Caco-2 (cell line): ENCODE measurements around the gene TTC36. TPM values are rescaled to one million over a fixed set of nuclear protein-coding genes. Genes with fewer than 3 reads are reported as not detected.

Experiments used
- BruUV-seq: library from RNA; stranded (reverse); fragments of 400-500 nt; replicated peaks from 2 replicates; lab custom pipeline; 2021; lab: Mats Ljungman, UMichigan
- CTCF ChIA-PET: fragments of 300-600 bp; sonication (Branson Sonifier 250); formaldehyde crosslinking; loops from one replicate; lab custom pipeline; 2022; ENCODE audit warnings: antibody characterized with exemption; lab: Charles Lee
- POLR2A ChIA-PET: fragments of 300-600 bp; sonication (Branson Sonifier 250); formaldehyde crosslinking; loops from one replicate; lab custom pipeline; 2022; ENCODE audit warnings: antibody characterized with exemption; lab: Charles Lee
- DNase-seq, 2 experiments: peaks; one replicate each; pipeline versions ENCODE4 v3.0.0 to v3.0.0-alpha.2; 2020 to 2022
- H3K27me3 ChIP-seq: replicated peaks from 2 replicates; pipeline ENCODE4 v1.6.0; 2011; ENCODE audit warnings: low read length; ENCODE audit not compliant: control insufficient read depth, insufficient read depth
- H3K36me3 ChIP-seq: 2 replicates; pipeline ENCODE4 v1.5.1; 2011; ENCODE audit warnings: low read length; ENCODE audit not compliant: control insufficient read depth, insufficient read depth
- H3K4me1 ChIP-seq: fragments of 250-450 bp; sonication (Bioruptor Pico); 2 replicates; pipeline ENCODE4 v1.5.1; 2020; ENCODE audit warnings: mild to moderate bottlenecking
- H3K4me3 ChIP-seq: 2 replicates; pipeline ENCODE4 v1.5.1; 2011; ENCODE audit warnings: low read depth, mild to moderate bottlenecking, control low read depth, low read length
- H3K9me3 ChIP-seq: fragments of 250-450 bp; sonication (Bioruptor Pico); 2 replicates; pipeline ENCODE4 v1.5.1; 2020; ENCODE audit warnings: mild to moderate bottlenecking, moderate library complexity
- H3K27ac Mint-ChIP-seq: one replicate; pipeline ENCODE4 v1.8.0; 2022; ENCODE audit warnings: mixed read lengths; ENCODE audit not compliant: unreplicated experiment
- H3K27me3 Mint-ChIP-seq: one replicate; pipeline ENCODE4 v1.8.0; 2022; ENCODE audit warnings: mixed read lengths; ENCODE audit not compliant: insufficient read depth, unreplicated experiment
- H3K36me3 Mint-ChIP-seq: one replicate; pipeline ENCODE4 v1.8.0; 2022; ENCODE audit warnings: mild to moderate bottlenecking, mixed read lengths; ENCODE audit not compliant: insufficient read depth, unreplicated experiment
- H3K4me1 Mint-ChIP-seq: one replicate; pipeline ENCODE4 v1.8.0; 2022; ENCODE audit warnings: low read depth, mixed read lengths; ENCODE audit not compliant: unreplicated experiment
- H3K4me3 Mint-ChIP-seq: one replicate; pipeline ENCODE4 v1.8.0; 2022; ENCODE audit warnings: mild to moderate bottlenecking, moderate library complexity, mixed read lengths; ENCODE audit not compliant: unreplicated experiment
- H3K9me3 Mint-ChIP-seq: one replicate; pipeline ENCODE4 v1.8.0; 2022; ENCODE audit warnings: mixed read lengths; ENCODE audit not compliant: unreplicated experiment
- CTCF ChIP-seq, 2 experiments: fragments of 200-600 bp in 1 of 2; IDR thresholded peaks; 1 replicate in 1 of 2; 2 replicates in 1 of 2; pipeline versions ENCODE4 v1.5.1 to v1.8.0; 2011 to 2022; ENCODE audit warnings: antibody characterized with exemption in 1 of 2, control low read depth in 1 of 2, inconsistent platforms in 1 of 2, low read depth in 1 of 2, low read length in 1 of 2, mild to moderate bottlenecking in 1 of 2, moderate library complexity in 1 of 2; ENCODE audit not compliant: insufficient read depth in 1 of 2, severe bottlenecking in 1 of 2, unreplicated experiment in 1 of 2
- intact Hi-C: fragments of 100-400 bp; cut with micrococcal nuclease; formaldehyde crosslinking; loops from one replicate; pipeline ENCODE4 v1.10.0; 2022; ENCODE audit not compliant: unreplicated experiment
- total RNA-seq: library from RNA; stranded (reverse); gene quantifications from 2 replicates; pipeline ENCODE4 v1.2.3, GENCODE V29; 2022

Gene TTC36
- total RNA-seq, 1 experiment from 2014 or later: 3.3 TPM

- Histone ChIP-seq H3K4me1 (no peaks in the 10 kb centered on the region), H3K9me3 (no peaks in the 10 kb centered on the region; the same call in 1 of the 2 replicates), H3K36me3 (peaks cover 18% of the 10 kb centered on the region), H3K27me3 (no peaks in the 10 kb centered on the region), H3K4me3 (no peak overlapping the region)
- Mint-ChIP-seq H3K36me3 (peaks cover 100% of the 10 kb centered on the region), H3K27ac (no peak overlapping the region), H3K4me1 (no peaks in the 10 kb centered on the region), H3K27me3 (no peaks in the 10 kb centered on the region), H3K4me3 (no peak overlapping the region), H3K9me3 (no peaks in the 10 kb centered on the region)
- POLR2A ChIA-PET: no interaction called here
- DNase-seq: no peak
- no peak for TF ChIP-seq CTCF (IDR thresholded peaks at IDR 0.05; ENCODE audit: insufficient read depth in 1 of 2, low read depth in 1 of 2, low read length in 1 of 2, severe bottlenecking in 1 of 2, unreplicated experiment in 1 of 2)
- intact Hi-C loops: no loop called here
- no TSS peak for BruUV-seq
- CTCF ChIA-PET: no interaction called here
Measured at GRCh38 chr11:118497831-118498230, 29.4 kb upstream of the TTC36 start.

GRCh38 chr11:118503216-118503615 is 24.1 kb upstream of the TTC36 start:
- TF ChIP-seq CTCF (IDR thresholded peaks at IDR 0.05; ENCODE audit: insufficient read depth in 1 of 2, low read depth in 1 of 2, low read length in 1 of 2, severe bottlenecking in 1 of 2, unreplicated experiment in 1 of 2): no peak
- H3K9me3 ChIP-seq: no peaks in the 10 kb centered on the region
- no peaks in the 10 kb centered on the region for H3K9me3 Mint-ChIP-seq
- no peaks in the 10 kb centered on the region for H3K27me3 Mint-ChIP-seq
- peaks cover 18% of the 10 kb centered on the region for H3K36me3 ChIP-seq
- no peak for DNase-seq
- ChIA-PET CTCF (no interaction called here), POLR2A (interaction anchor here (0.6 kb wide), 1 partner anchor 374 kb away, joined by 3 read pairs; no protein-coding TSS in a partner anchor)
- intact Hi-C loops: no loop called here
- H3K4me3 Mint-ChIP-seq: no peak overlapping the region
- no TSS peak for BruUV-seq
- H3K36me3 Mint-ChIP-seq: peaks cover 93% of the 10 kb centered on the region
- H3K4me3 ChIP-seq: no peak overlapping the region
- H3K27ac Mint-ChIP-seq: no peak overlapping the region
- no peaks in the 10 kb centered on the region for H3K4me1 Mint-ChIP-seq
- no peaks in the 10 kb centered on the region for H3K27me3 ChIP-seq
- no peaks in the 10 kb centered on the region; the same call in 1 of the 2 replicates for H3K4me1 ChIP-seq

GRCh38 chr11:118511601-118512000 is 15.7 kb upstream of the TTC36 start:
- Mint-ChIP-seq H3K4me3 (no peak overlapping the region), H3K4me1 (peaks cover 28% of the 10 kb centered on the region), H3K9me3 (no peaks in the 10 kb centered on the region), H3K27ac (peak overlapping the region; percentile 87), H3K36me3 (peaks cover 69% of the 10 kb centered on the region), H3K27me3 (no peaks in the 10 kb centered on the region)
- no peak for DNase-seq
- H3K36me3 ChIP-seq: peaks cover 9% of the 10 kb centered on the region
- BruUV-seq: no TSS peak
- intact Hi-C loops: loop anchor here (2.0 to 10.0 kb wide), 2 partner anchors 19 to 53 kb away; partner anchors contain the start of genes IFT46 and TMEM25
- no peak for TF ChIP-seq CTCF (IDR thresholded peaks at IDR 0.05; ENCODE audit: insufficient read depth in 1 of 2, low read depth in 1 of 2, low read length in 1 of 2, severe bottlenecking in 1 of 2, unreplicated experiment in 1 of 2)
- H3K4me1 ChIP-seq: peaks cover 34% of the 10 kb centered on the region
- H3K4me3 ChIP-seq: no peak overlapping the region
- CTCF ChIA-PET: no interaction called here
- H3K27me3 ChIP-seq: no peaks in the 10 kb centered on the region
- POLR2A ChIA-PET: interaction anchor here (0.6 kb wide), 1 partner anchor 52 kb away, joined by 3 read pairs; no protein-coding TSS in a partner anchor
- no peaks in the 10 kb centered on the region for H3K9me3 ChIP-seq
